C4-2B (cell line): ENCODE data around the gene GNAT3.

Experiments
- ZFX ChIP-seq: fragments of 450-650 bp; IDR thresholded peaks from 2 replicates; pipeline ENCODE4 v1.6.1; 2017
- TF ChIP-seq, protein P1 (sequence below): fragments of 450-650 bp; conservative IDR thresholded peaks from 2 replicates; pipeline ENCODE4 v1.5.1; 2017; ENCODE audit warnings: mild to moderate bottlenecking

DNA sequence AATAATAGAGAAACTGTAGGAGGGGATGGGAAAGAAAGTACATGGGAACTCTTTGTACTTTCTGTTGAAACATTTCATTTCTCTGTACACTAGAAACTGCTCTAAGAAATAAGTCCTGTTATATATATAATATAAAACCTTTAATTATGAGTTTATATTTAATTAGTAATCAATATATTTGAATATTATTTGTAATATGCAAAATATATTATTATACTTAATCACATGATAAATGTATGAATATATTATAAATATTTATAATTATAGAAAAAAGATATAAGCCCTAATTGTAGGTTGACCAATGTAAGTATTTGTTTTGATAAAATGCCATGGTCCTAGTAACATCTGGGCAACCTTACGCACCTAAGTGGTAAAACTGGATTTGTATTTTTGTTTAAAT lies 51.0 kb downstream of the GNAT3 start:
- TF ChIP-seq, protein P1, sequence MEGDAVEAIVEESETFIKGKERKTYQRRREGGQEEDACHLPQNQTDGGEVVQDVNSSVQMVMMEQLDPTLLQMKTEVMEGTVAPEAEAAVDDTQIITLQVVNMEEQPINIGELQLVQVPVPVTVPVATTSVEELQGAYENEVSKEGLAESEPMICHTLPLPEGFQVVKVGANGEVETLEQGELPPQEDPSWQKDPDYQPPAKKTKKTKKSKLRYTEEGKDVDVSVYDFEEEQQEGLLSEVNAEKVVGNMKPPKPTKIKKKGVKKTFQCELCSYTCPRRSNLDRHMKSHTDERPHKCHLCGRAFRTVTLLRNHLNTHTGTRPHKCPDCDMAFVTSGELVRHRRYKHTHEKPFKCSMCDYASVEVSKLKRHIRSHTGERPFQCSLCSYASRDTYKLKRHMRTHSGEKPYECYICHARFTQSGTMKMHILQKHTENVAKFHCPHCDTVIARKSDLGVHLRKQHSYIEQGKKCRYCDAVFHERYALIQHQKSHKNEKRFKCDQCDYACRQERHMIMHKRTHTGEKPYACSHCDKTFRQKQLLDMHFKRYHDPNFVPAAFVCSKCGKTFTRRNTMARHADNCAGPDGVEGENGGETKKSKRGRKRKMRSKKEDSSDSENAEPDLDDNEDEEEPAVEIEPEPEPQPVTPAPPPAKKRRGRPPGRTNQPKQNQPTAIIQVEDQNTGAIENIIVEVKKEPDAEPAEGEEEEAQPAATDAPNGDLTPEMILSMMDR, result no peak
- TF ChIP-seq ZFX, result no peak
